ENCODE results near the gene MYO1A.
A peak's percentile ranks its signal among the peaks of the same experiment; 100 is the strongest.

Gene MYO1A

GRCh38 chr12:57096099-57096572 is 46.2 kb upstream of the MYO1A start:
- TF ChIP-seq ZNF133 (tag by site-specific recombination; IDR thresholded peaks at IDR 0.05) (no peak), ZNF341 (tag by site-specific recombination; IDR thresholded peaks at IDR 0.05; ENCODE audit: low read depth) (0 out of 2 replicates have a peak, but pooled peaks have one; percentile 13), PRDM4 (tag by site-specific recombination; IDR thresholded peaks at IDR 0.05) (no peak), ZFHX2 (tag by site-specific recombination; conservative IDR thresholded peaks at IDR 0.05) (peak; percentile 73), ZBTB48 (tag by site-specific recombination; IDR thresholded peaks at IDR 0.05) (peak; percentile 44; the same call in 1 of the 2 replicates), ZXDB (tag by site-specific recombination; IDR thresholded peaks at IDR 0.05) (no peak), EGR2 (tag by site-specific recombination; IDR thresholded peaks at IDR 0.05; ENCODE audit: low read depth) (peak; percentile 69; the same call in 1 of the 2 replicates), BCL11A (tag by site-specific recombination; IDR thresholded peaks at IDR 0.05; ENCODE audit: low read depth) (no peak), KLF1 (tag by site-specific recombination; IDR thresholded peaks at IDR 0.05) (peak; percentile 17; the same call in 1 of the 2 replicates), ZNF529 (tag by site-specific recombination; IDR thresholded peaks at IDR 0.05; ENCODE audit: insufficient replicate concordance) (no peak), ZNF157 (tag by site-specific recombination; IDR thresholded peaks at IDR 0.05) (no peak), ZNF600 (tag by site-specific recombination; IDR thresholded peaks at IDR 0.05) (peak; percentile 20; the same call in 1 of the 2 replicates), ZBTB17 (tag by site-specific recombination; IDR thresholded peaks at IDR 0.05) (peak; percentile 47; the same call in 1 of the 2 replicates), SP2 (tag by site-specific recombination; IDR thresholded peaks at IDR 0.05) (peak; percentile 19; the same call in 1 of the 2 replicates)
- TF ChIP-seq, protein P1, sequence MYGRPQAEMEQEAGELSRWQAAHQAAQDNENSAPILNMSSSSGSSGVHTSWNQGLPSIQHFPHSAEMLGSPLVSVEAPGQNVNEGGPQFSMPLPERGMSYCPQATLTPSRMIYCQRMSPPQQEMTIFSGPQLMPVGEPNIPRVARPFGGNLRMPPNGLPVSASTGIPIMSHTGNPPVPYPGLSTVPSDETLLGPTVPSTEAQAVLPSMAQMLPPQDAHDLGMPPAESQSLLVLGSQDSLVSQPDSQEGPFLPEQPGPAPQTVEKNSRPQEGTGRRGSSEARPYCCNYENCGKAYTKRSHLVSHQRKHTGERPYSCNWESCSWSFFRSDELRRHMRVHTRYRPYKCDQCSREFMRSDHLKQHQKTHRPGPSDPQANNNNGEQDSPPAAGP (tag by site-specific recombination; IDR thresholded peaks at IDR 0.05), result 0 out of 2 replicates have a peak, but pooled peaks have one; percentile 43
- Histone ChIP-seq H3K36me3 (ENCODE audit: control insufficient read depth in 2 of 2, insufficient read depth in 1 of 2, low read length in 2 of 2) (peaks cover 0 to 59% of the 10 kb centered on the region in 2 experiments; a peak in 1 of 3 replicates), H3K9me3 (ENCODE audit: control insufficient read depth, insufficient read depth, low read depth, low read length) (no peaks in the 10 kb centered on the region), H3K27ac (ENCODE audit: extremely low read depth, low read depth, low read length) (no peak overlapping the region), H3K4me1 (ENCODE audit: control insufficient read depth, insufficient read depth, low read length) (no peaks in the 10 kb centered on the region), H3K4me3 (ENCODE audit: low read depth, low read length) (no peak overlapping the region)
- ChIA-PET CTCF (interaction anchor here (3.1 to 6.0 kb wide), 3 partner anchors 16 to 27 kb away, joined by 15 to 43 read pairs (median 38); partner anchors contain the start of genes NEMP1 and STAT6), POLR2A (no interaction called here)

GRCh38 chr12:57095440-57095839 is 45.5 kb upstream of the MYO1A start:
- H3K36me3 ChIP-seq (ENCODE audit: control insufficient read depth in 2 of 2, insufficient read depth in 1 of 2, low read length in 2 of 2), result peaks cover 0 to 66% of the 10 kb centered on the region in 2 experiments; a peak in 1 of 3 replicates
- ChIA-PET POLR2A (no interaction called here), CTCF (interaction anchor here (0.7 to 6.0 kb wide), 4 partner anchors 16 to 26 kb away, joined by 3 to 43 read pairs (median 26); partner anchors contain the start of genes NEMP1 and STAT6)
- no peak overlapping the region for H3K27ac ChIP-seq (ENCODE audit: extremely low read depth, low read depth, low read length)
- TF ChIP-seq ZNF350 (tag by site-specific recombination; IDR thresholded peaks at IDR 0.05), result no peak
- TF ChIP-seq, protein P2, sequence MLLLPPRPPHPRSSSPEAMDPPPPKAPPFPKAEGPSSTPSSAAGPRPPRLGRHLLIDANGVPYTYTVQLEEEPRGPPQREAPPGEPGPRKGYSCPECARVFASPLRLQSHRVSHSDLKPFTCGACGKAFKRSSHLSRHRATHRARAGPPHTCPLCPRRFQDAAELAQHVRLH (tag by site-specific recombination; IDR thresholded peaks at IDR 0.05), result no peak
- H3K4me3 ChIP-seq (ENCODE audit: low read depth, low read length), result no peak overlapping the region
- H3K9me3 ChIP-seq (ENCODE audit: control insufficient read depth, insufficient read depth, low read depth, low read length), result no peaks in the 10 kb centered on the region
- no peaks in the 10 kb centered on the region for H3K4me1 ChIP-seq (ENCODE audit: control insufficient read depth, insufficient read depth, low read length)

All from HEK293 (cell line).